HCT116 (cell line): ENCODE measurements around the gene LRRC73. TPM values are rescaled to one million over a fixed set of nuclear protein-coding genes. Genes with fewer than 3 reads are reported as not detected.
A peak's percentile ranks its signal among the peaks of the same experiment; 100 is the strongest.

ENCODE experiments used
- ATAC-seq: fragments of 200-7000 bp; cut with Tn5 transposase; 2 replicates; pipeline ENCODE4 v1.9.1; 2020; ENCODE audit warnings: mild to moderate bottlenecking, moderate library complexity
- BruUV-seq: library from RNA; stranded (reverse); fragments of 400-500 nt; replicated peaks from 2 replicates; lab custom pipeline; 2021; lab: Mats Ljungman, UMichigan
- CTCF ChIA-PET: fragments of 300-600 bp; sonication (Branson Sonifier 250); formaldehyde crosslinking; loops from one replicate; lab custom pipeline; 2021; ENCODE audit warnings: antibody characterized with exemption; lab: Charles Lee
- POLR2A ChIA-PET: fragments of 300-600, 350-600 bp; sonication (Branson Sonifier 250); formaldehyde crosslinking; loops from one replicate; lab custom pipeline; 2021; ENCODE audit warnings: antibody characterized with exemption; lab: Charles Lee
- RAD21 ChIA-PET, 2 experiments: fragments of 300-600 bp; sonication (Branson Sonifier 250); formaldehyde crosslinking; loops; one replicate each; lab custom pipeline; 2023; ENCODE audit warnings: low total read pairs in 2 of 2; ENCODE audit not compliant: uncharacterized antibody in 2 of 2, unreplicated experiment in 2 of 2, low non-redundant PET in 1 of 2; lab: Charles Lee
- DNase-seq: peaks from one replicate; pipeline ENCODE4 v3.0.0-alpha.2; 2010; ENCODE audit warnings: low read depth, low spot score
- H2AFZ ChIP-seq: fragments of 200-600 bp; shearing (Covaris generic), sonication (generic); 2 replicates; pipeline ENCODE4 v1.6.1; 2017; ENCODE audit warnings: low read depth, mixed run types, mixed read lengths, antibody characterized with exemption, low read length; ENCODE audit not compliant: poor library complexity, severe bottlenecking
- H3K27ac ChIP-seq: 2 replicates; pipeline ENCODE4 v1.5.1; 2012; ENCODE audit warnings: low read depth, low read length
- H3K27me3 ChIP-seq: fragments of 200-600 bp; sonication (generic); 2 replicates; pipeline ENCODE4 v1.6.1; 2016; ENCODE audit warnings: mixed run types, low read length, mixed read lengths; ENCODE audit not compliant: insufficient read depth
- H3K36me3 ChIP-seq, 2 experiments: fragments of 200-500 bp in 1 of 2; fragments of 200-600 bp in 1 of 2; sonication (Bioruptor generic) in 1 of 2; sonication (generic) in 1 of 2; 2 replicates each; pipeline versions ENCODE4 v1.5.1 to v1.6.1; 2014 to 2016; ENCODE audit warnings: low read length in 2 of 2, inconsistent platforms in 1 of 2, mixed read lengths in 1 of 2, mixed run types in 1 of 2; ENCODE audit not compliant: insufficient read depth in 2 of 2, control insufficient read depth in 1 of 2
- H3K4me1 ChIP-seq, 2 experiments: fragments of 200-600 bp in 1 of 2; sonication (generic) in 1 of 2; 2 replicates each; pipeline versions ENCODE4 v1.5.1 to v1.6.1; 2012 to 2017; ENCODE audit warnings: low read length in 2 of 2, inconsistent platforms in 1 of 2, mild to moderate bottlenecking in 1 of 2, mixed read lengths in 1 of 2, mixed run types in 1 of 2, moderate library complexity in 1 of 2; ENCODE audit not compliant: insufficient read depth in 2 of 2, control insufficient read depth in 1 of 2
- H3K4me2 ChIP-seq: fragments of 200-600 bp; sonication (generic); 2 replicates; pipeline ENCODE4 v1.6.1; 2017; ENCODE audit warnings: mixed run types, low read length, mixed read lengths
- H3K4me3 ChIP-seq, 2 experiments: fragments of 200-600 bp in 1 of 2; sonication (generic) in 1 of 2; replicated peaks in 1 of 2; 2 replicates each; pipeline ENCODE4 v1.5.1; 2011 to 2016; ENCODE audit warnings: low read length in 2 of 2, control low read depth in 1 of 2, low read depth in 1 of 2, mild to moderate bottlenecking in 1 of 2, mixed read lengths in 1 of 2, mixed run types in 1 of 2
- H3K79me2 ChIP-seq: fragments of 200-600 bp; sonication (generic); 2 replicates; pipeline ENCODE4 v1.6.1; 2017; ENCODE audit warnings: mild to moderate bottlenecking, mixed run types, low read length, moderate library complexity, mixed read lengths; ENCODE audit not compliant: insufficient read depth
- H3K9ac ChIP-seq: fragments of 200-600 bp; sonication (generic); 2 replicates; pipeline ENCODE4 v1.6.1; 2016; ENCODE audit warnings: low read length, mixed read lengths
- H3K9me2 ChIP-seq: fragments of 200-600 bp; sonication (generic), shearing (Covaris generic); 2 replicates; pipeline ENCODE4 v1.6.1; 2017; ENCODE audit warnings: mixed run types, mild to moderate bottlenecking, moderate library complexity; ENCODE audit not compliant: insufficient read depth
- H3K9me3 ChIP-seq, 2 experiments: fragments of 200-500 bp in 1 of 2; fragments of 200-600 bp in 1 of 2; sonication (Bioruptor generic) in 1 of 2; sonication (generic) in 1 of 2; 2 replicates each; pipeline ENCODE4 v1.6.1; 2014 to 2017; ENCODE audit warnings: low read length in 2 of 2, mixed read lengths in 2 of 2, inconsistent platforms in 1 of 2, low read depth in 1 of 2, mild to moderate bottlenecking in 1 of 2, mixed run types in 1 of 2, moderate library complexity in 1 of 2; ENCODE audit not compliant: control insufficient read depth in 1 of 2, insufficient read depth in 1 of 2
- H4K20me1 ChIP-seq: fragments of 200-600 bp; sonication (generic), shearing (Covaris generic); 2 replicates; pipeline ENCODE4 v1.6.1; 2017; ENCODE audit warnings: mixed run types, mild to moderate bottlenecking, moderate library complexity; ENCODE audit not compliant: insufficient read depth
- EGR1 ChIP-seq: IDR thresholded peaks from 2 replicates; pipeline ENCODE4 v1.6.1; 2012; ENCODE audit warnings: low read depth
- JUND ChIP-seq: IDR thresholded peaks from 2 replicates; pipeline ENCODE4 v1.6.1; 2012
- POLR2AphosphoS5 ChIP-seq: IDR thresholded peaks from 2 replicates; pipeline ENCODE4 v1.6.1; 2011; ENCODE audit warnings: mild to moderate bottlenecking, low read depth, low read length, moderate library complexity
- RAD21 ChIP-seq: IDR thresholded peaks from 2 replicates; pipeline ENCODE4 v1.6.1; 2012; ENCODE audit warnings: low read depth, mild to moderate bottlenecking
- TCF7L2 ChIP-seq: IDR thresholded peaks from 2 replicates; pipeline ENCODE4 v1.7.0; 2011; ENCODE audit warnings: borderline replicate concordance, inconsistent platforms; ENCODE audit not compliant: insufficient read depth, insufficient read length; ENCODE audit errors: extremely low read depth
- intact Hi-C: fragments of 100-400 bp; cut with micrococcal nuclease; formaldehyde crosslinking; loops from 2 replicates; pipeline ENCODE4 v1.10.0; 2022
- total RNA-seq: library from RNA; stranded (reverse); gene quantifications from one replicate; pipeline ENCODE4 v1.2.1, GENCODE V29; 2021; ENCODE audit not compliant: unreplicated experiment
- TF ChIP-seq, protein P1 (sequence below), 3 experiments: fragments of 200-600 bp in 1 of 3; sonication (generic) in 1 of 3; IDR thresholded peaks in 2 of 3; conservative IDR thresholded peaks in 1 of 3; 2 replicates each; pipeline ENCODE4 v1.5.1; 2012 to 2017; ENCODE audit warnings: low read depth in 2 of 3, low read length in 2 of 3, antibody characterized with exemption in 1 of 3, borderline replicate concordance in 1 of 3, control low read depth in 1 of 3, mild to moderate bottlenecking in 1 of 3, mixed read lengths in 1 of 3, mixed run types in 1 of 3, moderate library complexity in 1 of 3; ENCODE audit not compliant: insufficient read depth in 1 of 3

The LRRC73 gene
- total RNA-seq, 1 experiment from 2014 or later, result 1.2 TPM

DNA sequence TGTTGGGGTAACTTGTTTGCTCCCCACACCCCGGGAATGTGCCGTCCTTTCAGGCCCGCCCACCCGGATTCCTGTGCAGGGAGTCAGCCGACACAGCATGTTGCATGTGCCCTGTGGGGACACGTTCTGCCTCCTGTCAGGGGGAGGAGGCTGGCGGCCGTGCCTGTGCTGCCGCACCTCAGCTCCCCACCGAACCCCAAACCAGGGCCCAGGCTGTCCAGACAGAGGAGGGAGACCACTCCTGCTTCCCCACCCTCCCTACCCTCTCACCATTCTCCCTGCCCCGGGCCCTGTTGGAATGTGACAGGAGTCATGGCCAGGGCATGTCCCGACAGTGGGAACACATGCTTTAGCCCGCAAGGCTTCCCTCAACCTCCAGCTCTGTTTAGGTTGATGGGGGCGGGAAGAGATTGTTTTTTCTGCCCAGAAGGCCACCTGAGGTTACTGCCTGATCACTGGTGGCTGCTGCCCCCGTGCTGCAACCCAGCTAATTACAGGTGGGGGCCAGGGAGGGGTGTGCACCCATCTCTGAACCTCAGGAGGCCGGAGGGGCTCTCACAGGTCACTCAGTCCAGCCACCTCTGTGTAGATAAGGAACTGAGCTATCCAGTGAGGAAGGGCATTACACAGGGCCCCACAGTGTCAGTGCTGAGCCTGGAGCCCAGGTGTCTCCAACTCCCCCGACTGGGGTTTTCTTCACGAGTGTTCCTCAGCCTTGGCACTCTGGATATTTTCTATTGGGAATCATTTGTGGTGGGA is 13.6 kb downstream of the LRRC73 start (continued):
- no peak for TF ChIP-seq POLR2AphosphoS5
- TF ChIP-seq EGR1, result peak; percentile 53; the same call in 1 of the 2 replicates

DNA sequence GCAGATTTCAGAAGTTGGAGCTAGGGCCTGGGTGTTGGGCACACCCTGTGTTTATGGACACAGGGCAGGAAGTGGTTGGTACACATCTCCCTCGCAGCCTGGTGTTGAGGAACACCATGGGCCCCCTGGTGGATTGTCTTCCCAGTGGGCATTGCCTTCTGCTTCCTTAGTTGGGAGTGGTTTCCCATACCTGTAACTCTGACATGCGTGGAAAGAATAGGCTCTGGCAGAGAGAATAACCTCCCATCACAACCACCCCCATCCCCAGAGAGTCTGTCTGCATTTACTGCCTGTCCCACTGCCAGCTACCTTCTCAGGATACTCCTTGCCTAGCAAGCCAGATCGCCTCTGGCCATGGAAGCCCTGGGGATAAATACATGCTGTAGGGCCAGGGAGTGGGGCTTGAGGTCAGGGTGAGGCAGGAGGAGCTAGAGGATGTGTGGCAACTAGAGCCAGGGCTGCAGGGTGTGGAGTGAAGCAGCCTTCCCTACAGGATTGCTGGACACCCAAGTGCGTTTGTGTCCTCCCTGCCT is 14.7 kb downstream of the LRRC73 start:
- RAD21 ChIA-PET, result interaction anchor here (0.9 kb wide), 2 partner anchors 15 to 38 kb away, joined by 3 read pairs; partner anchors contain the start of gene LRRC73 (in 1 of the 2)
- intact Hi-C loops, result loop anchor here (5.0 kb wide), 1 partner anchor 593 kb away; no protein-coding TSS in a partner anchor
- H3K9me3 ChIP-seq, result no peaks in the 10 kb centered on the region
- H3K36me3 ChIP-seq, result peaks cover 4 to 29% of the 10 kb centered on the region in 2 experiments; a peak in 3 of 4 replicates
- H3K4me2 ChIP-seq, result peak overlapping the region; percentile 76
- peaks cover 27 to 50% of the 10 kb centered on the region in 2 experiments for H3K4me1 ChIP-seq
- POLR2A ChIA-PET, result interaction anchor here (1.1 to 1.4 kb wide), 2 partner anchors 12 to 18 kb away, joined by 3 to 4 read pairs; partner anchors contain the start of gene TJAP1
- CTCF ChIA-PET, result interaction anchor here (0.7 to 3.1 kb wide), 6 partner anchors 8 to 321 kb away, joined by 3 to 25 read pairs (median 14); no protein-coding TSS in a partner anchor
- TF ChIP-seq RAD21 (peak; percentile 51), TCF7L2 (no peak), JUND (no peak)
- TF ChIP-seq, protein P1, sequence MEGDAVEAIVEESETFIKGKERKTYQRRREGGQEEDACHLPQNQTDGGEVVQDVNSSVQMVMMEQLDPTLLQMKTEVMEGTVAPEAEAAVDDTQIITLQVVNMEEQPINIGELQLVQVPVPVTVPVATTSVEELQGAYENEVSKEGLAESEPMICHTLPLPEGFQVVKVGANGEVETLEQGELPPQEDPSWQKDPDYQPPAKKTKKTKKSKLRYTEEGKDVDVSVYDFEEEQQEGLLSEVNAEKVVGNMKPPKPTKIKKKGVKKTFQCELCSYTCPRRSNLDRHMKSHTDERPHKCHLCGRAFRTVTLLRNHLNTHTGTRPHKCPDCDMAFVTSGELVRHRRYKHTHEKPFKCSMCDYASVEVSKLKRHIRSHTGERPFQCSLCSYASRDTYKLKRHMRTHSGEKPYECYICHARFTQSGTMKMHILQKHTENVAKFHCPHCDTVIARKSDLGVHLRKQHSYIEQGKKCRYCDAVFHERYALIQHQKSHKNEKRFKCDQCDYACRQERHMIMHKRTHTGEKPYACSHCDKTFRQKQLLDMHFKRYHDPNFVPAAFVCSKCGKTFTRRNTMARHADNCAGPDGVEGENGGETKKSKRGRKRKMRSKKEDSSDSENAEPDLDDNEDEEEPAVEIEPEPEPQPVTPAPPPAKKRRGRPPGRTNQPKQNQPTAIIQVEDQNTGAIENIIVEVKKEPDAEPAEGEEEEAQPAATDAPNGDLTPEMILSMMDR (IDR thresholded peaks at IDR 0.05 in 2 of 3, conservative IDR thresholded peaks at IDR 0.05 in 1 of 3; ENCODE audit: borderline replicate concordance in 1 of 3, insufficient read depth in 1 of 3, low read depth in 2 of 3, low read length in 2 of 3), result peak; percentile 30 to 52 (median 41); a peak in 4 of 6 replicates
- H3K79me2 ChIP-seq, result peaks cover 41% of the 10 kb centered on the region
- peak overlapping the region; percentile 57 for H3K27ac ChIP-seq
- ATAC-seq, result peak; percentile 54
- BruUV-seq, result no TSS peak
- H3K9me2 ChIP-seq, result no peaks in the 10 kb centered on the region
- no peak overlapping the region for H2AFZ ChIP-seq
- peak overlapping the region; percentile 54 for H3K9ac ChIP-seq
- DNase-seq, result no peak
- H3K4me3 ChIP-seq, result 0 out of 4 replicates have a peak overlapping the region, but pooled peaks of 1 of the 2 experiments have one; percentile 11
- H3K27me3 ChIP-seq, result no peaks in the 10 kb centered on the region
- H4K20me1 ChIP-seq, result no peaks in the 10 kb centered on the region
